Gastroesophageal sphincter (tissue), 3 donors: ENCODE measurements around the gene PPP1R12C.

Experiments used
- CTCF ChIP-seq, 4 experiments: fragments of 200-600 bp in 2 of 4; fragments of 450-650 bp in 2 of 4; sonication (generic) in 1 of 4; IDR thresholded peaks; one replicate each; pipeline ENCODE4 v1.5.1; 2017 to 2019; ENCODE audit warnings: antibody characterized with exemption in 4 of 4, mild to moderate bottlenecking in 2 of 4, moderate library complexity in 2 of 4
- EP300 ChIP-seq: sonication (generic); formaldehyde crosslinking; IDR thresholded peaks from one replicate; pipeline ENCODE4 v1.6.1; 2017; ENCODE audit warnings: antibody characterized with exemption, mild to moderate bottlenecking
- POLR2A ChIP-seq, 2 donors: fragments of 450-650 bp; IDR thresholded peaks; one replicate each; pipeline ENCODE4 v1.6.1; 2017; ENCODE audit warnings: antibody characterized with exemption in 2 of 2, mild to moderate bottlenecking in 2 of 2, moderate library complexity in 1 of 2
- POLR2AphosphoS5 ChIP-seq: sonication (generic); formaldehyde crosslinking; IDR thresholded peaks from one replicate; pipeline ENCODE4 v1.6.1; 2017; ENCODE audit warnings: antibody characterized with exemption

- TF ChIP-seq POLR2AphosphoS5 (no peak), CTCF (IDR thresholded peaks at IDR 0.05) (no peak), POLR2A (IDR thresholded peaks at IDR 0.05) (no peak), EP300 (no peak)
These were observed 41.7 kb upstream of the PPP1R12C start for GRCh38 chr19:55158848-55159749.
